HepG2 (cell line): ENCODE results near the gene COL4A2. TPM values are rescaled to one million over a fixed set of nuclear protein-coding genes. Genes with fewer than 3 reads are reported as not detected.

Experiments used
- ATAC-seq: fragments of 200-7000 bp; cut with Tn5 transposase; 3 replicates; pipeline ENCODE4 v1.9.1; 2020; ENCODE audit warnings: mild to moderate bottlenecking, moderate library complexity
- BruUV-seq: library from RNA; stranded (reverse); fragments of 400-500 nt; replicated peaks from 2 replicates; lab custom pipeline; 2021; lab: Mats Ljungman, UMichigan
- CTCF ChIA-PET: fragments of 300-600 bp; formaldehyde crosslinking; extraction: SDS; loops from one replicate; lab custom pipeline; 2021; ENCODE audit warnings: low total read pairs, inconsistent platforms, low intra/inter-chr PET ratio; lab: Yijun Ruan, JAX
- POLR2A ChIA-PET: fragments of 350-600 bp; sonication (Branson Sonifier 250); formaldehyde crosslinking; loops from one replicate; lab custom pipeline; 2020; ENCODE audit warnings: antibody characterized with exemption, inconsistent platforms; lab: Yijun Ruan, JAX
- DNase-seq: peaks from one replicate; pipeline ENCODE4 v3.0.0-alpha.2; 2015; ENCODE audit warnings: low spot score
- FAIRE-seq: peaks from 3 replicates; lab custom pipeline; 2011; peaks lifted over from hg19 to GRCh38; lab: Jason Lieb, UNC
- H2AFZ ChIP-seq: one replicate; pipeline ENCODE4 v1.6.1; 2011; ENCODE audit warnings: low read length, inconsistent platforms
- H3K27ac ChIP-seq: fragments of 300-600 bp; 3 replicates; pipeline ENCODE4 v1.8.0; 2011; ENCODE audit warnings: mixed run types, mild to moderate bottlenecking, mixed read lengths, low read length, inconsistent platforms; ENCODE audit not compliant: insufficient read depth; ENCODE audit errors: extremely low read length
- H3K27me3 ChIP-seq, 2 experiments: fragments of 200-600 bp in 1 of 2; 2 replicates in 1 of 2; 3 replicates in 1 of 2; pipeline versions ENCODE4 v1.6.0 to v1.8.0; 2011; ENCODE audit warnings: low read length in 2 of 2, mild to moderate bottlenecking in 2 of 2, moderate library complexity in 2 of 2, inconsistent platforms in 1 of 2; ENCODE audit not compliant: insufficient read depth in 2 of 2, control insufficient read depth in 1 of 2
- H3K36me3 ChIP-seq, 2 experiments: fragments of 200-600 bp in 1 of 2; replicated peaks in 1 of 2; 2 replicates in 1 of 2; 3 replicates in 1 of 2; pipeline versions ENCODE4 v1.5.1 to v1.8.0; 2011; ENCODE audit warnings: low read length in 2 of 2, inconsistent platforms in 1 of 2; ENCODE audit not compliant: insufficient read depth in 2 of 2, control insufficient read depth in 1 of 2
- H3K4me1 ChIP-seq: 2 replicates; pipeline ENCODE4 v1.5.1; 2012; ENCODE audit warnings: low read length, inconsistent platforms; ENCODE audit not compliant: insufficient read depth
- H3K4me2 ChIP-seq: 2 replicates; pipeline ENCODE4 v1.6.0; 2011; ENCODE audit warnings: low read depth, low read length, inconsistent platforms
- H3K4me3 ChIP-seq, 3 experiments: fragments of 200-600 bp in 1 of 3; sonication (generic), shearing (Covaris generic) in 1 of 3; replicated peaks in 1 of 3; 2 replicates each; pipeline ENCODE4 v1.5.1; 2011 to 2016; ENCODE audit warnings: low read length in 3 of 3, inconsistent platforms in 2 of 3, low read depth in 2 of 3, mild to moderate bottlenecking in 2 of 3, control low read depth in 1 of 3, mixed read lengths in 1 of 3; ENCODE audit not compliant: insufficient read depth in 1 of 3
- H3K79me2 ChIP-seq: one replicate; pipeline ENCODE4 v1.6.1; 2011; ENCODE audit warnings: low read length, inconsistent platforms; ENCODE audit not compliant: insufficient read depth
- H3K9ac ChIP-seq: 2 replicates; pipeline ENCODE4 v1.6.0; 2011; ENCODE audit warnings: mild to moderate bottlenecking, low read depth, low read length, inconsistent platforms; ENCODE audit not compliant: insufficient read depth
- H3K9me3 ChIP-seq: 2 replicates; pipeline ENCODE4 v1.5.1; 2012; ENCODE audit warnings: mild to moderate bottlenecking, low read length
- H4K20me1 ChIP-seq: 2 replicates; pipeline ENCODE4 v1.6.0; 2011; ENCODE audit warnings: inconsistent platforms, mild to moderate bottlenecking, low read length, moderate library complexity; ENCODE audit not compliant: insufficient read depth
- CAMTA2 ChIP-seq: sonication (generic); formaldehyde crosslinking; IDR thresholded peaks from 2 replicates; pipeline ENCODE4 v1.4.0; 2020; ENCODE audit warnings: mild to moderate bottlenecking, missing genetic modification reagents, borderline replicate concordance
- FOXJ3 ChIP-seq: sonication (generic); formaldehyde crosslinking; IDR thresholded peaks from 2 replicates; pipeline ENCODE4 v1.4.0; 2020; ENCODE audit warnings: missing genetic modification reagents, mild to moderate bottlenecking, borderline replicate concordance
- HOXA3 ChIP-seq: sonication (generic); formaldehyde crosslinking; IDR thresholded peaks from 2 replicates; pipeline ENCODE4 v1.5.0; 2020; ENCODE audit warnings: missing genetic modification reagents
- NFE2L1 ChIP-seq: sonication (generic); formaldehyde crosslinking; IDR thresholded peaks from 2 replicates; pipeline ENCODE4 v1.4.0; 2020; ENCODE audit warnings: missing genetic modification reagents, mild to moderate bottlenecking, borderline replicate concordance
- POLR2AphosphoS5 ChIP-seq: IDR thresholded peaks from 2 replicates; pipeline ENCODE4 v1.6.1; 2012; ENCODE audit warnings: low read depth, low read length
- RCOR2 ChIP-seq: IDR thresholded peaks from 2 replicates; pipeline ENCODE4 v1.6.1; 2016; ENCODE audit warnings: missing biosample characterization, missing genetic modification reagents
- SRY ChIP-seq: sonication (generic); formaldehyde crosslinking; IDR thresholded peaks from 2 replicates; pipeline ENCODE4 v1.8.0; 2022; ENCODE audit warnings: mild to moderate bottlenecking, missing genetic modification reagents
- ZMYM4 ChIP-seq: sonication (generic); formaldehyde crosslinking; IDR thresholded peaks from 2 replicates; pipeline ENCODE4 v1.8.1; 2023; ENCODE audit warnings: mild to moderate bottlenecking, missing genetic modification reagents
- ZNF20 ChIP-seq: sonication (generic); formaldehyde crosslinking; IDR thresholded peaks from 2 replicates; pipeline ENCODE4 v1.4.0; 2020; ENCODE audit warnings: mild to moderate bottlenecking, moderate library complexity, missing genetic modification reagents
- ZNF552 ChIP-seq: sonication (generic); formaldehyde crosslinking; IDR thresholded peaks from 2 replicates; pipeline ENCODE4 v1.9.0; 2022; ENCODE audit warnings: missing genetic modification reagents, mild to moderate bottlenecking, borderline replicate concordance
- WGBS: methylation state at CpG from one replicate; pipeline ENCODE4 v1.1.6; 2017; ENCODE audit warnings: low lambda C conversion rate; 5-methylcytosine and 5-hydroxymethylcytosine counted together
- in situ Hi-C: cut with HindIII; loops from 2 replicates; pipeline ENCODE4 v1.10.0; 2017; ENCODE audit warnings: low pct_unique_long_range_greater_than_20kb; ENCODE audit not compliant: extremely low pct_ligation_motif_present
- intact Hi-C: fragments of 100-400 bp; cut with micrococcal nuclease; formaldehyde crosslinking; loops from one replicate; pipeline ENCODE4 v1.10.0; 2022; ENCODE audit not compliant: unreplicated experiment
- polyA plus RNA-seq, 8 experiments: library from polyadenylated mRNA; depleted of rRNA in 3 of 8; stranded (reverse) in 7 of 8; unstranded in 1 of 8; fragments of >200 nt; fragmentation: Illumina TruSeq in 4 of 8; extraction: Trizol in 4 of 8; gene quantifications; 2 replicates each; pipeline versions ENCODE4 v1.2.1 to v1.2.3, GENCODE V29; 2011 to 2016; ENCODE audit warnings: low read depth in 4 of 8, missing spikeins in 1 of 8, mixed read lengths in 1 of 8; ENCODE audit not compliant: insufficient read depth in 1 of 8
- total RNA-seq, 5 experiments: library from RNA; depleted of rRNA; stranded (reverse); fragments of >200 nt; fragmentation: Illumina TruSeq; extraction: Trizol; gene quantifications; 2 replicates each; pipeline ENCODE4 v1.2.3, GENCODE V29; 2016; ENCODE audit warnings: low read depth in 1 of 5
- TF ChIP-seq, protein P1 (sequence below): sonication (generic); formaldehyde crosslinking; IDR thresholded peaks from 2 replicates; pipeline ENCODE4 v1.5.1; 2020; ENCODE audit warnings: missing genetic modification reagents, mild to moderate bottlenecking, borderline replicate concordance

The COL4A2 gene
- total and polyA plus RNA-seq, 2 of the 13 experiments (the other 11 are each of a cell fraction or from before 2014, with no cell fraction given), result 0.22 to 1.9 TPM

DNA sequence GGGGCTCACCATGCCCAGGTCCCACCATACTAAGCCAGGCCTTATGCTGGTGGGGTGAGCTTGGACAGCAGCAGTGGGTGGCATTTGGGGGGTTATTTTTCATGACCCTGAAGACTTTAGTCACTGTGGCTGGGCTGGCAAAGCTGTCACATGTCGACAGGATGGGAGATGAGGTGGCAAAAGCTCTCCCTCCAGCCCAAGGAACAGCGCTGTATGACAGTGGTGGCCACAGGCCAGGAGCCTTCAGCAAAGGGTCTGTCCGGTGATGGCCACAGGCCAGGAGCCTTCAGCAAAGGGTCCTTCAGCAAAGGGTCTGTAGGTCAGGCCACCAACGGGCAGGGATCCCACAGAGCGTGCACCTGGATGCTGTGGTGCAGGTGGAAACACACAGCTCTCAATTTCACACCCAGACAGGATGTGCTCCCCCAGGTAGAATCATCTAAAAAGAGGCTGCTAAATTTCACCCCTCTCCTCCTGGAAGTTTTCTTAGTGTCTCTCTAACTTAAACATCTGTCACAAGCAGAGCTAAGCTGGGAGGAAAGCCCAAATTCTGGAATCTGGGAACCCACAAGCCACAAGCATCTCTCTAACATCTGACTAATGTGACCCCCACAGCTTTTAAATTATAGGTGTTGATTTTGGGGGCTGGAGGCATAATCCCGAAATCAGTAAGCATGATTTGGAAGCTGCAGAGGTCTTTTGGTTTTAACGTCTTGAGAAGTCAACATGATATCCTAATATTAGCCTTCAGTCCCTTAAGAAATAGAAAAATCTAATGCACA is 23.2 kb upstream of the COL4A2 start:
- BruUV-seq, result no TSS peak
- DNase-seq (no peak), ATAC-seq (no peak), FAIRE-seq (no peak)
- no peak overlapping the region for H3K9ac ChIP-seq
- 17% methylated on average over 6 of the region's 7 CpGs for WGBS
- in situ Hi-C loops (no loop called here), intact Hi-C loops (no loop called here)
- H3K4me1 ChIP-seq, result no peaks in the 10 kb centered on the region
- ChIA-PET POLR2A (no interaction called here), CTCF (no interaction called here)
- H4K20me1 ChIP-seq, result no peaks in the 10 kb centered on the region
- TF ChIP-seq HOXA3 (CRISPR knock-in tag) (no peak), CAMTA2 (CRISPR knock-in tag) (no peak), ZNF552 (CRISPR knock-in tag) (no peak), POLR2AphosphoS5 (no peak), RCOR2 (CRISPR knock-in tag) (no peak), FOXJ3 (CRISPR knock-in tag) (no peak), ZMYM4 (CRISPR knock-in tag) (no peak), SRY (CRISPR knock-in tag) (no peak), ZNF20 (CRISPR knock-in tag) (no peak), NFE2L1 (CRISPR knock-in tag) (no peak)
- TF ChIP-seq, protein P1, sequence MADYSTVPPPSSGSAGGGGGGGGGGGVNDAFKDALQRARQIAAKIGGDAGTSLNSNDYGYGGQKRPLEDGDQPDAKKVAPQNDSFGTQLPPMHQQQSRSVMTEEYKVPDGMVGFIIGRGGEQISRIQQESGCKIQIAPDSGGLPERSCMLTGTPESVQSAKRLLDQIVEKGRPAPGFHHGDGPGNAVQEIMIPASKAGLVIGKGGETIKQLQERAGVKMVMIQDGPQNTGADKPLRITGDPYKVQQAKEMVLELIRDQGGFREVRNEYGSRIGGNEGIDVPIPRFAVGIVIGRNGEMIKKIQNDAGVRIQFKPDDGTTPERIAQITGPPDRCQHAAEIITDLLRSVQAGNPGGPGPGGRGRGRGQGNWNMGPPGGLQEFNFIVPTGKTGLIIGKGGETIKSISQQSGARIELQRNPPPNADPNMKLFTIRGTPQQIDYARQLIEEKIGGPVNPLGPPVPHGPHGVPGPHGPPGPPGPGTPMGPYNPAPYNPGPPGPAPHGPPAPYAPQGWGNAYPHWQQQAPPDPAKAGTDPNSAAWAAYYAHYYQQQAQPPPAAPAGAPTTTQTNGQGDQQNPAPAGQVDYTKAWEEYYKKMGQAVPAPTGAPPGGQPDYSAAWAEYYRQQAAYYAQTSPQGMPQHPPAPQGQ (CRISPR knock-in tag), result no peak
- no peaks in the 10 kb centered on the region for H3K79me2 ChIP-seq
- H3K27me3 ChIP-seq, result peaks cover 4 to 39% of the 10 kb centered on the region in 2 experiments
- H3K9me3 ChIP-seq, result no peaks in the 10 kb centered on the region
- H3K27ac ChIP-seq, result no peak overlapping the region
- no peak overlapping the region for H2AFZ ChIP-seq
- no peak overlapping the region for H3K4me2 ChIP-seq
- H3K4me3 ChIP-seq, result no peak overlapping the region
- H3K36me3 ChIP-seq, result no peaks in the 10 kb centered on the region
